Astrocyte (in vitro differentiated cells and primary cell): ENCODE measurements around the gene ITPRIPL2. TPM values are rescaled to one million over a fixed set of nuclear protein-coding genes. Genes with fewer than 3 reads are reported as not detected.

Source experiments
- DNase-seq: peaks from one replicate; pipeline ENCODE4 v3.0.0-alpha.2; 2010; ENCODE audit warnings: low read depth
- FAIRE-seq: peaks from 2 replicates; lab custom pipeline; 2011; peaks lifted over from hg19 to GRCh38; lab: Jason Lieb, UNC
- H2AFZ ChIP-seq: 2 replicates; pipeline ENCODE4 v1.6.0; 2012; ENCODE audit warnings: low read depth, low read length, inconsistent platforms
- H3K27ac ChIP-seq: 2 replicates; pipeline ENCODE4 v1.5.1; 2011; ENCODE audit warnings: low read depth, low read length, inconsistent platforms
- H3K27me3 ChIP-seq: 2 replicates; pipeline ENCODE4 v1.6.0; 2011; ENCODE audit warnings: low read length, inconsistent platforms; ENCODE audit not compliant: insufficient read depth
- H3K36me3 ChIP-seq: 2 replicates; pipeline ENCODE4 v1.5.1; 2011; ENCODE audit warnings: low read length, inconsistent platforms; ENCODE audit not compliant: insufficient read depth
- H3K4me1 ChIP-seq: 2 replicates; pipeline ENCODE4 v1.5.1; 2011; ENCODE audit warnings: low read length, inconsistent platforms; ENCODE audit not compliant: insufficient read depth
- H3K4me2 ChIP-seq: 2 replicates; pipeline ENCODE4 v1.6.0; 2012; ENCODE audit warnings: low read length, inconsistent platforms
- H3K4me3 ChIP-seq: 2 replicates; pipeline ENCODE4 v1.5.1; 2011; ENCODE audit warnings: low read depth, mild to moderate bottlenecking, low read length, inconsistent platforms; ENCODE audit not compliant: insufficient read depth
- H3K79me2 ChIP-seq: 2 replicates; pipeline ENCODE4 v1.6.0; 2012; ENCODE audit warnings: mild to moderate bottlenecking, low read length, inconsistent platforms; ENCODE audit not compliant: insufficient read depth
- H3K9ac ChIP-seq: 2 replicates; pipeline ENCODE4 v1.6.0; 2012; ENCODE audit warnings: mild to moderate bottlenecking, low read length, inconsistent platforms
- H3K9me3 ChIP-seq: 2 replicates; pipeline ENCODE4 v1.5.1; 2012; ENCODE audit warnings: low read depth, mild to moderate bottlenecking, low read length, inconsistent platforms; ENCODE audit not compliant: insufficient read depth
- H4K20me1 ChIP-seq: 2 replicates; pipeline ENCODE4 v1.6.0; 2012; ENCODE audit warnings: low read length, inconsistent platforms; ENCODE audit not compliant: insufficient read depth
- H3K27ac Mint-ChIP-seq: one replicate; pipeline ENCODE4 v1.8.0; 2021; ENCODE audit warnings: mild to moderate bottlenecking, mixed read lengths; ENCODE audit not compliant: unreplicated experiment
- H3K27me3 Mint-ChIP-seq: one replicate; pipeline ENCODE4 v1.8.0; 2021; ENCODE audit warnings: low read depth, mixed read lengths; ENCODE audit not compliant: unreplicated experiment
- H3K36me3 Mint-ChIP-seq: one replicate; pipeline ENCODE4 v1.8.0; 2021; ENCODE audit warnings: low read depth, mixed read lengths; ENCODE audit not compliant: unreplicated experiment
- H3K4me1 Mint-ChIP-seq: one replicate; pipeline ENCODE4 v1.8.0; 2021; ENCODE audit warnings: low read depth, mixed read lengths; ENCODE audit not compliant: unreplicated experiment
- H3K4me3 Mint-ChIP-seq: one replicate; pipeline ENCODE4 v1.8.0; 2021; ENCODE audit warnings: mild to moderate bottlenecking, moderate library complexity, mixed read lengths; ENCODE audit not compliant: unreplicated experiment
- H3K9me3 Mint-ChIP-seq: one replicate; pipeline ENCODE4 v1.8.0; 2021; ENCODE audit warnings: mild to moderate bottlenecking, mixed read lengths; ENCODE audit not compliant: unreplicated experiment
- EZH2 ChIP-seq: IDR thresholded peaks from 2 replicates; pipeline ENCODE4 v1.6.1; 2012; ENCODE audit warnings: mild to moderate bottlenecking, low read length, inconsistent platforms; ENCODE audit not compliant: insufficient read depth
- total RNA-seq: library from RNA; stranded (reverse); gene quantifications from 2 replicates; pipeline ENCODE4 v1.2.1, GENCODE V29; 2021
- TF ChIP-seq, protein P1 (sequence below): IDR thresholded peaks from 2 replicates; pipeline ENCODE4 v1.5.1; 2011; ENCODE audit warnings: low read depth, mild to moderate bottlenecking, inconsistent platforms, low read length, moderate library complexity; ENCODE audit not compliant: insufficient read depth

ITPRIPL2 gene
- total RNA-seq, 1 donor from 2014 or later = 47.8 TPM

GRCh38 chr16:19093631-19094541 is 19.9 kb upstream of the ITPRIPL2 start:
- no peak overlapping the region for H3K4me3 Mint-ChIP-seq

DNA sequence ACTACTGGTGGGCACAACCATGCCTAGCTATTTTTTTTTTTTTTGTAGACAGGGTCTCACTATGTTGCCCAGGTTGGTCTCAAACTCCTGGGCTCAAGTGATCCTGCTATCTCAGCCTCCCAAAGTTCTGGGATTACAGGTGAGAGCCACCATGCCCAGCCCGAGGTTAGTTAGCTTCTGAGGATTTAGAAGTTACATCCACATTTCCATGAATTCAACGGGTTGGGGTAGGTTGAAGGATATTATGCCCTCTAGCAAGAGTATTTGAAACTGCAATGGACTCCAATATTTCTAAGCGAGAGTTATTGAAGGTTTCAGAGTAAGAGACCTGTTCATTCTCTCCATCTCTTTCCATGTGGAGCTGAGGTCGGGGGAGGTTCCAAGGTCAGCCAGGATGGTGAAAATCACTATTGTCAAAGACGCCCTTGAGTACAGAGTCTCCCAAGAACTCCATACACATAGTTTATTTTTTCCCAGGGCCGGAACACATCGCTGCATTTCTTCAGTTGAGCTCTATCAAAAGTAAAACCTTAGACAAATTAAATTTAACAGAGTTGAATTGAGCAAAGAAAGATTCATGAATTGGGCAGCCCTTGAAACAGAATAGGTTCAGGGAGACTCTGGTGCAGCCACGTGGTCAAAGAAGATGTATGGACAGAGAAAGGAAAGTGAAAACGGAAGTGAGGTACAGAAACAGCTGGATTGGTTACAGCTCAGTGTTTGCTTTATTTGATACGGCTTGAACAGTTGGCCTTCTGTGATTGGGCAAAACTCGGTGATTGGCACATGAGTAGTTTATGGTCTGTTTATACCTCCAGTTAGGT is 19.0 kb upstream of the ITPRIPL2 start:
- H3K27ac Mint-ChIP-seq = no peak overlapping the region
- DNase-seq = no peak
- H3K27ac ChIP-seq = no peak overlapping the region
- H3K9ac ChIP-seq = no peak overlapping the region
- H3K36me3 Mint-ChIP-seq = peaks cover 1% of the 10 kb centered on the region
- H3K4me3 ChIP-seq = no peak overlapping the region
- no peaks in the 10 kb centered on the region for H4K20me1 ChIP-seq
- H3K4me2 ChIP-seq = no peak overlapping the region
- H3K9me3 Mint-ChIP-seq = peaks cover 9% of the 10 kb centered on the region
- no peaks in the 10 kb centered on the region for H3K4me1 Mint-ChIP-seq
- no peaks in the 10 kb centered on the region for H3K9me3 ChIP-seq
- FAIRE-seq = no peak
- no peak overlapping the region for H3K4me3 Mint-ChIP-seq
- no peaks in the 10 kb centered on the region for H3K36me3 ChIP-seq
- peaks cover 10% of the 10 kb centered on the region for H3K4me1 ChIP-seq
- no peak overlapping the region for H2AFZ ChIP-seq
- H3K79me2 ChIP-seq = no peaks in the 10 kb centered on the region
- no peaks in the 10 kb centered on the region for H3K27me3 Mint-ChIP-seq
- TF ChIP-seq EZH2 = no peak
- TF ChIP-seq, protein P1, sequence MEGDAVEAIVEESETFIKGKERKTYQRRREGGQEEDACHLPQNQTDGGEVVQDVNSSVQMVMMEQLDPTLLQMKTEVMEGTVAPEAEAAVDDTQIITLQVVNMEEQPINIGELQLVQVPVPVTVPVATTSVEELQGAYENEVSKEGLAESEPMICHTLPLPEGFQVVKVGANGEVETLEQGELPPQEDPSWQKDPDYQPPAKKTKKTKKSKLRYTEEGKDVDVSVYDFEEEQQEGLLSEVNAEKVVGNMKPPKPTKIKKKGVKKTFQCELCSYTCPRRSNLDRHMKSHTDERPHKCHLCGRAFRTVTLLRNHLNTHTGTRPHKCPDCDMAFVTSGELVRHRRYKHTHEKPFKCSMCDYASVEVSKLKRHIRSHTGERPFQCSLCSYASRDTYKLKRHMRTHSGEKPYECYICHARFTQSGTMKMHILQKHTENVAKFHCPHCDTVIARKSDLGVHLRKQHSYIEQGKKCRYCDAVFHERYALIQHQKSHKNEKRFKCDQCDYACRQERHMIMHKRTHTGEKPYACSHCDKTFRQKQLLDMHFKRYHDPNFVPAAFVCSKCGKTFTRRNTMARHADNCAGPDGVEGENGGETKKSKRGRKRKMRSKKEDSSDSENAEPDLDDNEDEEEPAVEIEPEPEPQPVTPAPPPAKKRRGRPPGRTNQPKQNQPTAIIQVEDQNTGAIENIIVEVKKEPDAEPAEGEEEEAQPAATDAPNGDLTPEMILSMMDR = no peak
- no peaks in the 10 kb centered on the region for H3K27me3 ChIP-seq

More at GRCh38 chr16:19093631-19094541, 19.9 kb upstream of the ITPRIPL2 start:
- peaks cover 1% of the 10 kb centered on the region for H3K36me3 Mint-ChIP-seq
- Histone ChIP-seq H3K4me2 (no peak overlapping the region), H3K4me1 (peaks cover 10% of the 10 kb centered on the region), H4K20me1 (no peaks in the 10 kb centered on the region), H3K27ac (no peak overlapping the region), H3K79me2 (no peaks in the 10 kb centered on the region), H3K36me3 (no peaks in the 10 kb centered on the region), H3K27me3 (no peaks in the 10 kb centered on the region), H3K9ac (no peak overlapping the region), H2AFZ (no peak overlapping the region), H3K4me3 (no peak overlapping the region), H3K9me3 (no peaks in the 10 kb centered on the region)
- H3K27ac Mint-ChIP-seq = no peak overlapping the region
- H3K4me1 Mint-ChIP-seq = no peaks in the 10 kb centered on the region
- H3K27me3 Mint-ChIP-seq = no peaks in the 10 kb centered on the region
- FAIRE-seq = no peak
- H3K9me3 Mint-ChIP-seq = peaks cover 9% of the 10 kb centered on the region
- TF ChIP-seq, protein P1 = no peak
- TF ChIP-seq EZH2 = no peak
- DNase-seq = no peak
